ENCODE data around the gene ATP5F1E. TPM values are rescaled to one million over a fixed set of nuclear protein-coding genes. Genes with fewer than 3 reads are reported as not detected.

ATP5F1E gene
- polyA plus RNA-seq, 12 donors: 54.1 to 215 (median 171) TPM; not detected in 1

GRCh38 chr20:58976061-58976730, 55.9 kb downstream of the ATP5F1E start:
- no peak for DNase-seq

Other genes with a start within 250 kb of the ATP5F1E start
- 1 to 10 TPM in 10 of 12 donors, not detected in 2; 1.2 to 4.0 (median 2.2) TPM for gene GNAS-AS1, start 181.4 kb downstream of the ATP5F1E start, polyA plus RNA-seq (ENCODE audit: insufficient read length in 12 of 12)
- gene GNAS, start 179.6 kb downstream of the ATP5F1E start, polyA plus RNA-seq (ENCODE audit: insufficient read length in 12 of 12): 1,000 to 10,000 TPM; 1,830 to 3,969 (median 3,341) TPM
- gene NELFCD, start 51.1 kb downstream of the ATP5F1E start, polyA plus RNA-seq (ENCODE audit: insufficient read length in 12 of 12): 10 to 100 TPM in 11 of 12 donors, not detected in 1; 46.8 to 95.9 (median 59.8) TPM
- gene CTSZ, start 25.1 kb downstream of the ATP5F1E start, polyA plus RNA-seq (ENCODE audit: insufficient read length in 12 of 12): 100 to 1,000 TPM in 1 of 12 donors, 10 to 100 TPM in 10, not detected in 1; 56.0 to 108 (median 65.1) TPM
- 1 to 10 TPM in 2 of 12 donors, under 1 TPM in 8, not detected in 2; 0.20 to 1.1 (median 0.59) TPM for gene TUBB1, start 12.9 kb downstream of the ATP5F1E start, polyA plus RNA-seq (ENCODE audit: insufficient read length in 12 of 12)
- 1,000 to 10,000 TPM in 1 of 12 donors, 10 to 100 TPM in 11; 41.2 to 1,582 (median 52.9) TPM for gene PRELID3B, start 10.5 kb upstream of the ATP5F1E start, polyA plus RNA-seq (ENCODE audit: insufficient read length in 12 of 12)
- gene ZNF831, start 131.5 kb upstream of the ATP5F1E start, polyA plus RNA-seq (ENCODE audit: insufficient read length in 12 of 12): under 1 TPM in 10 of 12 donors, not detected in 2; 0.15 to 0.68 (median 0.31) TPM